ENCODE results near the gene NBAS.
A peak's percentile ranks its signal among the peaks of the same experiment; 100 is the strongest.
"Not testable (repeated sequence)": the region's sequence is repeated elsewhere in the genome, so short reads cannot be mapped to it uniquely, and the experiment has no call there.

The NBAS gene

GRCh38 chr2:15354596-15355366 is 206.4 kb downstream of the NBAS start:
- no peak for DNase-seq

- no peak for DNase-seq
Observed at GRCh38 chr2:15352363-15352762, 208.8 kb downstream of the NBAS start.

- no peak for DNase-seq
Observed at GRCh38 chr2:15348636-15349035, 212.5 kb downstream of the NBAS start.

- no peak for DNase-seq
Observed at GRCh38 chr2:15348045-15348444, 213.1 kb downstream of the NBAS start.

- no peak for DNase-seq
Observed at GRCh38 chr2:15346624-15347023, 214.5 kb downstream of the NBAS start.

- no peak for DNase-seq
Observed at GRCh38 chr2:15337996-15338666, 223.0 kb downstream of the NBAS start.

- DNase-seq = peak; percentile 96
Observed at GRCh38 chr2:15334644-15335326, 226.3 kb downstream of the NBAS start.

GRCh38 chr2:15331787-15332186 is 229.3 kb downstream of the NBAS start:
- DNase-seq = no peak

- DNase-seq = no peak
Observed at GRCh38 chr2:15325296-15325695, 235.8 kb downstream of the NBAS start.

- no peak for DNase-seq
Observed at GRCh38 chr2:15323227-15323626, 237.9 kb downstream of the NBAS start.

GRCh38 chr2:15321481-15321880 is 239.7 kb downstream of the NBAS start:
- not testable (repeated sequence) for DNase-seq

- DNase-seq = no peak
Observed at GRCh38 chr2:15316370-15316814, 244.7 kb downstream of the NBAS start.

GRCh38 chr2:15315411-15315810 is 245.7 kb downstream of the NBAS start:
- no peak for DNase-seq

GRCh38 chr2:15313657-15314056 is 247.5 kb downstream of the NBAS start:
- DNase-seq = no peak

- DNase-seq = no peak
Observed at GRCh38 chr2:15311926-15312325, 249.2 kb downstream of the NBAS start.

- no peak for DNase-seq
Observed at GRCh38 chr2:15311201-15311907, 249.8 kb downstream of the NBAS start.

GRCh38 chr2:15307526-15307925 is 253.6 kb downstream of the NBAS start:
- DNase-seq = no peak

- DNase-seq = no peak
Observed at GRCh38 chr2:15306706-15307105, 254.4 kb downstream of the NBAS start.

GRCh38 chr2:15303874-15304273 is 257.3 kb downstream of the NBAS start:
- DNase-seq = no peak

- no peak for DNase-seq
Observed at GRCh38 chr2:15302154-15302553, 259.0 kb downstream of the NBAS start.

- no peak for DNase-seq
Observed at GRCh38 chr2:15300624-15301573, 260.2 kb downstream of the NBAS start.

- no peak for DNase-seq
Observed at GRCh38 chr2:15299904-15300520, 261.1 kb downstream of the NBAS start.

Measured in NCI-H345 (cell line).